B cell (primary cell): ENCODE results near the gene TIMM50. TPM values are rescaled to one million over a fixed set of nuclear protein-coding genes. Genes with fewer than 3 reads are reported as not detected.

Experiments
- ATAC-seq: fragments of 200-7000 bp; cut with Tn5 transposase; one replicate; pipeline ENCODE4 v1.10.0; 2021; ENCODE audit warnings: low read depth, mild to moderate bottlenecking, moderate number of reproducible peaks, moderate library complexity
- CTCF ChIA-PET: fragments of 350-600 bp; sonication (Branson Sonifier 250); formaldehyde crosslinking; loops from one replicate; lab custom pipeline; 2021; ENCODE audit warnings: antibody characterized with exemption, inconsistent platforms; lab: Charles Lee
- POLR2A ChIA-PET: fragments of 350-600 bp; sonication (Branson Sonifier 250); formaldehyde crosslinking; loops from one replicate; lab custom pipeline; 2021; ENCODE audit warnings: antibody characterized with exemption; lab: Charles Lee
- DNase-seq: peaks from one replicate; pipeline ENCODE4 v3.0.0; 2013
- H2AFZ ChIP-seq: 2 replicates; pipeline ENCODE4 v1.6.1; 2012; ENCODE audit warnings: mild to moderate bottlenecking, low read depth, low read length; ENCODE audit not compliant: insufficient read depth, poor library complexity, severe bottlenecking
- H3K27ac ChIP-seq, 2 donors: 1 replicate in 1 of 2; 2 replicates in 1 of 2; pipeline ENCODE4 v1.5.1; 2012 to 2013; ENCODE audit warnings: low read length in 2 of 2, mild to moderate bottlenecking in 2 of 2, moderate library complexity in 1 of 2
- H3K27me3 ChIP-seq, 4 experiments: fragments of 200-600 bp in 1 of 4; sonication (generic) in 1 of 4; replicated peaks in 1 of 4; 1 replicate in 2 of 4; 2 replicates in 2 of 4; pipeline versions ENCODE4 v1.6.1 to v1.7.0; 2013 to 2016; ENCODE audit warnings: low read length in 3 of 4, mild to moderate bottlenecking in 2 of 4, mixed read lengths in 1 of 4, moderate library complexity in 1 of 4; ENCODE audit not compliant: insufficient read depth in 4 of 4, control insufficient read depth in 3 of 4; ENCODE audit errors: control extremely low read depth in 1 of 4
- H3K36me3 ChIP-seq, 2 experiments: replicated peaks in 1 of 2; 1 replicate in 1 of 2; 2 replicates in 1 of 2; pipeline versions ENCODE4 v1.6.1 to v1.7.1; 2013; ENCODE audit warnings: low read length in 1 of 2; ENCODE audit not compliant: insufficient read depth in 2 of 2, control insufficient read depth in 1 of 2; ENCODE audit errors: control extremely low read depth in 1 of 2, extremely low read depth in 1 of 2
- H3K4me1 ChIP-seq, 2 donors: fragments of 200-600 bp in 1 of 2; sonication (generic) in 1 of 2; 1 replicate in 1 of 2; 2 replicates in 1 of 2; pipeline versions ENCODE4 v1.5.1 to v1.6.1; 2013 to 2017; ENCODE audit warnings: low read length in 2 of 2; ENCODE audit not compliant: control insufficient read depth in 2 of 2, insufficient read depth in 2 of 2
- H3K4me2 ChIP-seq: replicated peaks from 2 replicates; pipeline ENCODE3; 2012; ENCODE audit warnings: mild to moderate bottlenecking, low read depth, low read length; ENCODE audit not compliant: poor library complexity, severe bottlenecking
- H3K4me3 ChIP-seq, 5 experiments: fragments of 200-600 bp in 1 of 5; sonication (generic) in 1 of 5; 1 replicate in 3 of 5; 2 replicates in 2 of 5; pipeline versions ENCODE4 v1.5.1 to v1.7.0; 2011 to 2016; ENCODE audit warnings: low read length in 4 of 5, mild to moderate bottlenecking in 4 of 5, low read depth in 2 of 5, control low read depth in 1 of 5, moderate library complexity in 1 of 5; ENCODE audit not compliant: insufficient read depth in 1 of 5; ENCODE audit errors: control extremely low read depth in 1 of 5, extremely low read depth in 1 of 5
- H3K79me2 ChIP-seq: fragments of 200-600 bp; sonication (generic); one replicate; pipeline ENCODE4 v1.6.0; 2016; ENCODE audit warnings: low read length; ENCODE audit not compliant: control insufficient read depth, insufficient read depth
- H3K9ac ChIP-seq: fragments of 200-600 bp; sonication (generic); 2 replicates; pipeline ENCODE4 v1.6.1; 2017; ENCODE audit warnings: mild to moderate bottlenecking, low read length, moderate library complexity
- H3K9me3 ChIP-seq, 3 donors: one replicate each; pipeline versions ENCODE4 v1.6.1 to v1.7.1; 2013; ENCODE audit warnings: low read length in 2 of 3; ENCODE audit not compliant: control insufficient read depth in 2 of 3, insufficient read depth in 1 of 3; ENCODE audit errors: control extremely low read depth in 1 of 3
- H4K20me1 ChIP-seq: 2 replicates; pipeline ENCODE4 v1.6.0; 2012; ENCODE audit warnings: mild to moderate bottlenecking, low read length; ENCODE audit not compliant: insufficient read depth, control insufficient read depth, poor library complexity, severe bottlenecking
- H3K27ac Mint-ChIP-seq: one replicate; pipeline ENCODE4 v1.8.0; 2021; ENCODE audit warnings: mixed read lengths
- H3K27me3 Mint-ChIP-seq: one replicate; pipeline ENCODE4 v1.8.0; 2021; ENCODE audit warnings: mixed read lengths
- H3K4me1 Mint-ChIP-seq: one replicate; pipeline ENCODE4 v1.8.0; 2021; ENCODE audit warnings: mixed read lengths
- H3K4me3 Mint-ChIP-seq: one replicate; pipeline ENCODE4 v1.8.0; 2021; ENCODE audit warnings: mixed read lengths
- H3K9me3 Mint-ChIP-seq: one replicate; pipeline ENCODE4 v1.8.0; 2022; ENCODE audit warnings: mixed read lengths; ENCODE audit not compliant: insufficient read depth
- CTCF ChIP-seq: fragments of 200-600 bp; IDR thresholded peaks from one replicate; pipeline ENCODE4 v1.8.0; 2022; ENCODE audit warnings: antibody characterized with exemption, mild to moderate bottlenecking
- EZH2 ChIP-seq: IDR thresholded peaks from 2 replicates; pipeline ENCODE4 v1.6.1; 2012; ENCODE audit warnings: borderline replicate concordance, low read depth, mild to moderate bottlenecking, moderate library complexity, low read length; ENCODE audit not compliant: insufficient read depth, poor library complexity, severe bottlenecking
- WGBS: methylation state at CpG from one replicate; pipeline ENCODE4 v1.1.5; 2013; ENCODE audit warnings: missing lambda C conversion rate; ENCODE audit not compliant: insufficient coverage; 5-methylcytosine and 5-hydroxymethylcytosine counted together
- intact Hi-C: fragments of 100-400 bp; cut with micrococcal nuclease; formaldehyde crosslinking; loops from one replicate; pipeline ENCODE4 v1.10.0; 2022
- polyA plus RNA-seq: library from polyadenylated mRNA; depleted of rRNA; stranded (reverse); fragments of >200 nt; gene quantifications from 2 replicates; pipeline ENCODE4 v1.2.3, GENCODE V29; 2012
- total RNA-seq, 2 donors: library from RNA; stranded (reverse); fragments of 120-200 nt in 1 of 2; gene quantifications; 1 replicate in 1 of 2; 2 replicates in 1 of 2; pipeline versions ENCODE4 v1.2.3 to v1.2.4, GENCODE V29; 2013 to 2022

Gene TIMM50
- total and polyA plus RNA-seq, 2 donors (not counting 1 experiment from before 2014, with no cell fraction given), result 25.7 to 55.3 TPM

GRCh38 chr19:39463403-39463802, 17.2 kb upstream of the TIMM50 start:
- H3K9me3 ChIP-seq, result no peaks in the 10 kb centered on the region
- no peak overlapping the region for H3K4me3 ChIP-seq
- CTCF ChIA-PET, result interaction anchor here (0.7 to 3.8 kb wide), 3 partner anchors 11 to 73 kb away, joined by 3 to 16 read pairs (median 4); no protein-coding TSS in a partner anchor
- no peak overlapping the region for H3K4me2 ChIP-seq
- POLR2A ChIA-PET, result no interaction called here
- no peaks in the 10 kb centered on the region for H3K27me3 ChIP-seq
- peaks cover 43% of the 10 kb centered on the region for H3K79me2 ChIP-seq
- TF ChIP-seq EZH2, result no peak
- no peak for TF ChIP-seq CTCF
- Mint-ChIP-seq H3K4me3 (no peak overlapping the region), H3K27ac (no peak overlapping the region), H3K27me3 (no peaks in the 10 kb centered on the region), H3K4me1 (no peaks in the 10 kb centered on the region), H3K9me3 (no peaks in the 10 kb centered on the region)
- H3K36me3 ChIP-seq, result peaks cover 20 to 84% of the 10 kb centered on the region in 2 experiments
- no peak overlapping the region for H2AFZ ChIP-seq
- peaks cover 60% of the 10 kb centered on the region for H4K20me1 ChIP-seq
- H3K27ac ChIP-seq, result no peak overlapping the region
- ATAC-seq, result no peak
- no peak for DNase-seq
- no peaks in the 10 kb centered on the region for H3K4me1 ChIP-seq
- 100% methylated on average over 2 of the region's 3 CpGs for WGBS
- H3K9ac ChIP-seq, result no peak overlapping the region
- intact Hi-C loops, result no loop called here

GRCh38 chr19:39465956-39466747, 14.5 kb upstream of the TIMM50 start:
- H3K4me3 ChIP-seq, result no peak overlapping the region
- peaks cover 17 to 84% of the 10 kb centered on the region in 2 experiments for H3K36me3 ChIP-seq
- H3K79me2 ChIP-seq, result peaks cover 32% of the 10 kb centered on the region
- intact Hi-C loops, result no loop called here
- no peak overlapping the region for H2AFZ ChIP-seq
- H3K27me3 Mint-ChIP-seq, result no peaks in the 10 kb centered on the region
- peaks cover 54% of the 10 kb centered on the region for H4K20me1 ChIP-seq
- POLR2A ChIA-PET, result no interaction called here
- H3K27ac ChIP-seq, result no peak overlapping the region
- no peak overlapping the region for H3K4me3 Mint-ChIP-seq
- CTCF ChIA-PET, result interaction anchor here (1.0 to 3.8 kb wide), 3 partner anchors 8 to 10 kb away, joined by 3 to 16 read pairs (median 6); no protein-coding TSS in a partner anchor
- 98% methylated on average over 7 of the region's 18 CpGs for WGBS
- H3K9me3 Mint-ChIP-seq, result no peaks in the 10 kb centered on the region
- H3K4me1 Mint-ChIP-seq, result no peaks in the 10 kb centered on the region
- H3K9ac ChIP-seq, result no peak overlapping the region
- H3K9me3 ChIP-seq, result no peaks in the 10 kb centered on the region
- ATAC-seq (no peak), DNase-seq (no peak)
- no peaks in the 10 kb centered on the region for H3K27me3 ChIP-seq
- H3K4me1 ChIP-seq, result no peaks in the 10 kb centered on the region
- TF ChIP-seq CTCF, result no peak
- no peak for TF ChIP-seq EZH2
- no peak overlapping the region for H3K27ac Mint-ChIP-seq
- H3K4me2 ChIP-seq, result no peak overlapping the region
